ENCODE data around the gene ZNF765.
"Not testable (repeated sequence)": the region's sequence is repeated elsewhere in the genome, so short reads cannot be mapped to it uniquely, and the experiment has no call there.

Gene ZNF765
- total RNA-seq: 15.3 to 18.9 reads per million in 2 donors

- DNase-seq: peak; percentile 89 to 95 (median 93)
These were observed at the start of gene ZNF765 for GRCh38 chr19:53394974-53395839. TSS of gene ZNF765 (plus strand) at chr19:53395149. CDS start at chr19:53398016, 2,867 bp downstream.

- no peak for DNase-seq
These were observed 39.2 kb upstream of the ZNF765 start for GRCh38 chr19:53355739-53356138.

GRCh38 chr19:53357821-53358581 lies 36.9 kb upstream of the ZNF765 start:
- DNase-seq: no peak

GRCh38 chr19:53360056-53360455 lies 34.9 kb upstream of the ZNF765 start:
- not testable (repeated sequence) for DNase-seq

GRCh38 chr19:53365134-53365898 lies 29.6 kb upstream of the ZNF765 start, which contains the start of gene ZNF525:
TSS of gene ZNF525 (plus strand) at chr19:53365705. CDS start at chr19:53372282, 6,577 bp downstream.
- peak; percentile 90 to 95 (median 94) for DNase-seq

- DNase-seq: peak in 2 of 5 experiments; percentile 12 to 13
These were observed 29.0 kb upstream of the ZNF765 start for GRCh38 chr19:53365899-53366493.

- DNase-seq: no peak
These were observed 22.8 kb upstream of the ZNF765 start for GRCh38 chr19:53372196-53372595.

GRCh38 chr19:53374288-53374687 lies 20.7 kb upstream of the ZNF765 start:
- no peak for DNase-seq

- no peak for DNase-seq
These were observed 20.2 kb upstream of the ZNF765 start for GRCh38 chr19:53374743-53375142.

- DNase-seq: no peak
These were observed 13.6 kb upstream of the ZNF765 start for GRCh38 chr19:53381376-53381775.

- DNase-seq: no peak
These were observed 6.8 kb upstream of the ZNF765 start for GRCh38 chr19:53388168-53388567.

GRCh38 chr19:53388904-53389303 lies 6.0 kb upstream of the ZNF765 start:
- no peak for DNase-seq

- DNase-seq: no peak
These were observed 5.4 kb upstream of the ZNF765 start for GRCh38 chr19:53389571-53389970.

- no peak for DNase-seq
These were observed 5.0 kb upstream of the ZNF765 start for GRCh38 chr19:53389978-53390377.

GRCh38 chr19:53394522-53394973 lies 401 bp upstream of the ZNF765 start:
- no peak for DNase-seq

- DNase-seq: not testable (repeated sequence)
These were observed 1.0 kb downstream of the ZNF765 start for GRCh38 chr19:53395840-53396524.

GRCh38 chr19:53396525-53396868 lies 1.5 kb downstream of the ZNF765 start:
- no peak for DNase-seq

GRCh38 chr19:53397918-53398317 lies 3.0 kb downstream of the ZNF765 start:
- not testable (repeated sequence) for DNase-seq

- no peak for DNase-seq
These were observed 14.7 kb downstream of the ZNF765 start for GRCh38 chr19:53409505-53410204.

- not testable (repeated sequence) for DNase-seq
These were observed 25.8 kb downstream of the ZNF765 start for GRCh38 chr19:53420520-53421315.
